Measurements from ENCODE around the gene ENPP4.
A peak's percentile ranks its signal among the peaks of the same experiment; 100 is the strongest.
"Not testable (repeated sequence)": the region's sequence is repeated elsewhere in the genome, so short reads cannot be mapped to it uniquely, and the experiment has no call there.

The ENPP4 gene

GRCh38 chr6:46134216-46134615 is 4.4 kb downstream of the ENPP4 start:
- no peak for DNase-seq

DNA sequence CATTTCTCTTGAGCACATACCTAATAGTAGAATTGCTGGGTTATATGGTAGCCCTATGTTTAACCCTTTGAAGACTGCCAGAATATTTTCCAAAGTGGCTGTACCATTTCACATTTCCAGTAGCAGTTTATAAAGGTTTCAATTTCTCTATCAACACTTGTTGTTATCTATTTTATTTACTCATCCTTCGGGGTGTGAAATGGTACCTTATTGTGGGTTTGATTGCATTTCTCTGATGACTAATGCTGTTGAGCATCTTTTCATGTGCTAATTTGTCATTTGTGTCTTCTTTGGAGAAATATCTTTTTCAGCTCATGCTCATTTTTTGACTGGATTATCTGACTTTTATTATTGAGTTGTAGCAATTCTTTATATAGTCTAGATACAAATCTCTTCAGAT is 5.4 kb downstream of the ENPP4 start:
- no peak for DNase-seq

DNA sequence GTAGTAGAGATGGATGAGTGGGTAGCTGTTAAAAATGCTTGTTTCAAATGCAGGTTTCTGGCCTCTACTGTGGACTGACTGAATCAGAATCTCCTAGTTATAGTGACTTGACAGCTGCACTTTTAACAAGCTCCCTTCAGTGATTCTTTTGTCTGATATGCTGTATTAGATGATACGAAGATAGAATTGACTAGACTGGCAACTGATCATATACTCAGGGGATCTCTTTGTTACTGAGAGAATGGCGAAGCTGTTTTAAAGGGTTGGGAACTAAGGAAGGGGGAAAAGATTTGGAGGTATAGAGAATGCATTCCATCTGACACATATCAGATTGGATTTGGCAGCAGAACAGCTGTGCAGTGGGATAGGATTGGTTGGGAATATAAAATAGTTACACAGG is 7.0 kb downstream of the ENPP4 start:
- DNase-seq, result no peak

DNA sequence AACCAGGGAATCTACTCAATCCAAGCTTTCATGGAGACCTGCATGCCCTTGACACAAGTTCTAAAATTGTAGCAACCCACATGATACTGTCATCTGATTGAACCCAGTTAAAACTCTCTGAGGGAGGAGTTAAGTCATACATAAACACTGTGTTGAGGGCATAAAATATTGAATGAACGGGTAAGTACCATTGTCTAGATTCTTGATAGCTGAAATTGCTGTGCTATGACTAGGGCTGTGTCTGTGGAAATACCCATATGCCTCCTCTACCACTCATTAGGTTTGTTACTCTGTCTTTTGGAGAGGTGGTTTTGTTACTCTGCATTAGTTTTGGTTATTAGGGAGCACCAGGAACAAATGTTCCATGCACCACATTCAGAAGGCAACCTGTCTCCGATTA is 7.6 kb downstream of the ENPP4 start:
- no peak for DNase-seq

DNA sequence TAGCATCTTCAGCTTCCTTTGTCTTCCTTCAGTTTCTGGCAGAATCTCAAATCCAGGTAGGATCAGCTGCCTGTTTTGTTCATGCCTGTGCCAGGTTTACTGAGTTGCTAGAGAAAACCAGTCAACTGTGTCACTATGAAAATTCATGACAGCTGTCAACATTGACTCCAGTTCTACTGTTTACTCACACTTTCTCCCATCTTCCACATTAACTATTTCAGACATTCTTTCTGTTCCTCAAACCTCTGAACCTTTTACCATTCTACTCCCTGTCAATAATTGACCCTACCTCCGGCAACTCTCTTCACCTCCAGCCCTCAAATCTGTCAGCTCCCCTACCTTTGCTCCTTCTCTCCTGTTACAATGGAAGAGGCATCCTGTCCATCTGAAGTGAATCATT is 8.5 kb downstream of the ENPP4 start:
- no peak for DNase-seq

GRCh38 chr6:46144270-46144669 is 14.5 kb downstream of the ENPP4 start:
- no peak for DNase-seq

GRCh38 chr6:46149066-46149465 is 19.3 kb downstream of the ENPP4 start:
- DNase-seq, result not testable (repeated sequence)

GRCh38 chr6:46156701-46157100 is 26.9 kb downstream of the ENPP4 start:
- no peak for DNase-seq

DNA sequence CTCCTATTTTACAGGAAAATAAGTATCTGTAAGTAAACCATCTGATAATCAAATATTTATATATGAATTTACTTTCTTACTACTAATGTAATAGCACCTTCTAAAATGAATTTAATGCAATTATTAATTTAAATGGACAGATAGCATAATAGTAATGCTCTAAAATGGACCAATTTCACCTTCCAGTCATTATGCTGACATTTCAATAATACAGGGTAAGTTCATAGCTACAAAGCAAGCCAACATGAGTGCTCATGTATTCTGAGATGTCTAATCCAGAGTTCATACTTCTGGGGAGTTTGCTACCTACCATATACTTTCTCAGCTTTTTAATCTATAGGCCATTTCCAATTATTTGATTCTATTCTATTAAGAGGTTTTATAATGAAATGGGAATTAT is 29.4 kb downstream of the ENPP4 start:
- no peak for DNase-seq

GRCh38 chr6:46160102-46160501 is 30.3 kb downstream of the ENPP4 start:
- no peak for DNase-seq

GRCh38 chr6:46170357-46171289 is 40.8 kb downstream of the ENPP4 start, which contains the start of gene ENPP5:
ENPP5 (minus strand) TSS chr6:46170980; CDS start chr6:46168262, 2,718 bp downstream.
- peak in 3 of 4 experiments; percentile 14 to 43 (median 16) for DNase-seq

- DNase-seq, result no peak
Observed at GRCh38 chr6:46172176-46172575, 42.4 kb downstream of the ENPP4 start.

DNA sequence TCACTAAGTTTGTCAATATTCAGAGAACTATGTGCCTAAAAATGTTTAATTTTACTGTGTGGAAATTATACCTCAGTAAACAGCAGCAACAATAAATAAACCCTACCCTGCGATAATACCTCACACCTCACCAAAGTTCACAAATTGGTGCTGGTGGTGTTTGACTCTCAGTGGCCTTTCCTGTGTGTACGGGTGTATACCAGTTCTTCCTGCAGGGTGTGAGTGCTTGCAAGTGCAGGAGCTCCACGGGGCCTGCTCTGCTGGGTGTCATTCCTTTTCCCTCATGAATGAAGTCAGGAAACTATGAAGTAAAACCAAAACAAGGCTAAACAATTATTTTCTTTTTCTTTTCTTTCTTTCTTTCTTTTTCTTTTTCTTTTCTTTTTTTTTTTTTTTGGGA is 45.1 kb downstream of the ENPP4 start:
- no peak for DNase-seq

GRCh38 chr6:46175446-46175845 is 45.7 kb downstream of the ENPP4 start:
- no peak for DNase-seq

DNA sequence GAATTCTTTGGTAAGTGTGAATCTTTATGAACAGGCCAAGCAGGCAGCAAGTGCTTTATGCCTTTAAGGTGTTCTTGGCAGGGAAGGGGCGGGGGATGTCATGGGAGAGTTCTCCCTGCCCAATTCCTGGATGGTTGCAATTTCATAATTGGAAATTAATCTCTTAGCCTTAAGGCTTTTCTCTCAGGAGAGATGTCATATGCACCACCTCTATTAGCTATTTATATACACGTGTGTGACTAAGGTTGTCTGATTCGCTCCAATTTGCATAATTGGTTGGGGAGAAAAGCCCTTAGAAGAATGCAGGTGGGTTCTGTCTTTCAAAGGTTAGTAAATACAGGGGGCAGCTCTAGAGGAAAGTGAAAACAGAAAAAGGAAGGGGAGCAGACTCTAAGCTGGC is 46.2 kb downstream of the ENPP4 start:
- DNase-seq, result no peak

- no peak for DNase-seq
Observed at GRCh38 chr6:46184114-46184513, 54.3 kb downstream of the ENPP4 start.

GRCh38 chr6:46186583-46186982 is 56.8 kb downstream of the ENPP4 start:
- DNase-seq, result no peak

DNA sequence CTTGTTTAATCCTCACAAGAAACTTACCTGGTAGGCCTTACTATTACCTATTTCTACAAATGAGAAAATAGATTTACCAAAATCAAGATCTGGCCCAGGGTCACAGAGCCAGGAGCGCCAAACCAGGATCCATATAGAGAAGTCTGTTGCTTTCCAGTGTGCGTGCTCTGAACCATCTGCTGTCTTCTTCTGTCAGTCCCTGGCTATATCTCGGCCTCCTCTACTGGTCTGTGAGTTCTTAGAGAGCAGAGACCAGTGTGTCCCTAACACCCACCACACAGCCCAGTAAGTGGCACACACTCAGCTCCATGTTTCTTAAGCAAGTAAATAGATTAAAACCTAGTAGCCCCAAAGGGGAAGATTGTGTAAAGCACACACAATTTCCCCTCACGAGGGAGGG is 59.9 kb downstream of the ENPP4 start:
- DNase-seq, result no peak

DNA sequence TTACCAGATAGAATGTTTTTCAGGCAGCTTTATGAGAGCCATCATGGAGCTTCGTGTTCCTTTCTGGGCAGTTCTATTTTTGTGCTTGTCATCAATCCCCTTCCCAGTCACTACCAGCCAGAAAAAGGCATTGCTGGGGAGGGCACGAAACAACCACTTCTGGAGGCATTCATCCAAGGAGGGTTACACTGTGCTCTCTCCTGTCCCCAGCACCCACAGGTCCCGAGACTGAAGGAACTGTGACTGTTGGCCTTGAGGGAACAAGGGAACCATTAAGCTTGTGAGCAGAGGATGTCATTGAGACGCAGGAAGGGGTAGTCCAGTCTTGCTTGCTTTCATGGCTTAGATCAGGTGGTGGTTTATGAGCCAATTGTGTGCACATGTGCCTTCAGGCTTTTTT is 61.1 kb downstream of the ENPP4 start:
- DNase-seq, result no peak

- DNase-seq, result no peak
Observed at GRCh38 chr6:46191961-46192360, 62.2 kb downstream of the ENPP4 start.

Data from suppressor macrophage (primary cell).